OCI-LY7 (cell line): ENCODE data around the gene COL4A2. TPM values are rescaled to one million over a fixed set of nuclear protein-coding genes. Genes with fewer than 3 reads are reported as not detected.

Source experiments
- BruUV-seq: library from RNA; stranded (reverse); fragments of 400-500 nt; replicated peaks from 2 replicates; lab custom pipeline; 2021; lab: Mats Ljungman, UMichigan
- CTCF ChIA-PET: fragments of 300-600 bp; sonication (Branson Sonifier 250); formaldehyde crosslinking; loops from one replicate; lab custom pipeline; 2022; ENCODE audit warnings: antibody characterized with exemption; ENCODE audit not compliant: unreplicated experiment; lab: Charles Lee
- POLR2A ChIA-PET: fragments of 300-600 bp; sonication (Branson Sonifier 250); formaldehyde crosslinking; loops from one replicate; lab custom pipeline; 2022; ENCODE audit warnings: antibody characterized with exemption; lab: Charles Lee
- DNase-seq: peaks from one replicate; pipeline ENCODE4 v3.0.0-alpha.2; 2015; ENCODE audit warnings: low spot score
- H2AFZ ChIP-seq: fragments of 200-600 bp; sonication (generic), shearing (Covaris generic); 2 replicates; pipeline ENCODE4 v1.6.1; 2014; ENCODE audit warnings: mild to moderate bottlenecking, antibody characterized with exemption, low read length, moderate library complexity
- H3K27ac ChIP-seq: fragments of 200-600 bp; sonication (generic); 2 replicates; pipeline ENCODE4 v1.5.1; 2014; ENCODE audit warnings: mixed run types, low read depth, mild to moderate bottlenecking, moderate library complexity, low read length, inconsistent platforms; ENCODE audit not compliant: poor library complexity, severe bottlenecking
- H3K36me3 ChIP-seq: fragments of 200-600 bp; sonication (generic); 2 replicates; pipeline ENCODE4 v1.6.1; 2014; ENCODE audit warnings: mild to moderate bottlenecking, antibody characterized with exemption, low read length, moderate library complexity, mixed read lengths; ENCODE audit not compliant: insufficient read depth
- H3K4me1 ChIP-seq: fragments of 200-600 bp; sonication (generic); 2 replicates; pipeline ENCODE4 v1.5.1; 2014; ENCODE audit warnings: mild to moderate bottlenecking, low read length; ENCODE audit not compliant: insufficient read depth, poor library complexity, severe bottlenecking
- H3K4me2 ChIP-seq: fragments of 200-600 bp; sonication (generic); 2 replicates; pipeline ENCODE4 v1.6.1; 2014; ENCODE audit warnings: mild to moderate bottlenecking, low read length
- H3K4me3 ChIP-seq: fragments of 200-600 bp; sonication (generic); 2 replicates; pipeline ENCODE4 v1.5.1; 2014; ENCODE audit warnings: mild to moderate bottlenecking, low read depth, low read length; ENCODE audit not compliant: poor library complexity, severe bottlenecking
- H3K79me2 ChIP-seq: fragments of 200-600 bp; sonication (generic); 2 replicates; pipeline ENCODE4 v1.6.1; 2016; ENCODE audit warnings: low read depth, mild to moderate bottlenecking, low read length, moderate library complexity, mixed read lengths; ENCODE audit not compliant: insufficient read depth
- H3K9me2 ChIP-seq: fragments of 200-600 bp; sonication (generic); 2 replicates; pipeline ENCODE4 v1.6.1; 2016; ENCODE audit warnings: mild to moderate bottlenecking, low read length, mixed read lengths; ENCODE audit not compliant: insufficient read depth
- H3K9me3 ChIP-seq: fragments of 200-600 bp; sonication (generic); 2 replicates; pipeline ENCODE4 v1.6.1; 2014; ENCODE audit warnings: mild to moderate bottlenecking, mixed run types, low read length, mixed read lengths
- H4K20me1 ChIP-seq: fragments of 200-600 bp; sonication (generic); 2 replicates; pipeline ENCODE4 v1.6.1; 2014; ENCODE audit warnings: mild to moderate bottlenecking, antibody characterized with exemption, low read length, moderate library complexity, mixed read lengths; ENCODE audit not compliant: insufficient read depth
- EZH2phosphoT487 ChIP-seq: fragments of 200-600 bp; sonication (generic); IDR thresholded peaks from 2 replicates; pipeline ENCODE4 v1.6.1; 2018; ENCODE audit warnings: low read depth, borderline replicate concordance, mild to moderate bottlenecking, mixed run types, antibody characterized with exemption, low read length, moderate library complexity, mixed read lengths
- intact Hi-C: fragments of 100-400 bp; cut with micrococcal nuclease; formaldehyde crosslinking; loops from one replicate; pipeline ENCODE4 v1.10.0; 2022; ENCODE audit not compliant: unreplicated experiment
- total RNA-seq, 2 experiments: library from RNA; depleted of rRNA in 1 of 2; stranded (reverse); fragments of >200 nt in 1 of 2; shearing (Covaris generic) in 1 of 2; gene quantifications; 2 replicates each; pipeline ENCODE4 v1.2.3, GENCODE V29; 2014 to 2022
- TF ChIP-seq, protein P1 (sequence below): fragments of 200-600 bp; sonication (generic); conservative IDR thresholded peaks from 2 replicates; pipeline ENCODE4 v1.5.1; 2014; ENCODE audit warnings: mild to moderate bottlenecking, antibody characterized with exemption, low read length, moderate library complexity, mixed read lengths

Gene COL4A2
- total RNA-seq, 2 experiments from 2014 or later, result 0.34 TPM; not detected in 1

DNA sequence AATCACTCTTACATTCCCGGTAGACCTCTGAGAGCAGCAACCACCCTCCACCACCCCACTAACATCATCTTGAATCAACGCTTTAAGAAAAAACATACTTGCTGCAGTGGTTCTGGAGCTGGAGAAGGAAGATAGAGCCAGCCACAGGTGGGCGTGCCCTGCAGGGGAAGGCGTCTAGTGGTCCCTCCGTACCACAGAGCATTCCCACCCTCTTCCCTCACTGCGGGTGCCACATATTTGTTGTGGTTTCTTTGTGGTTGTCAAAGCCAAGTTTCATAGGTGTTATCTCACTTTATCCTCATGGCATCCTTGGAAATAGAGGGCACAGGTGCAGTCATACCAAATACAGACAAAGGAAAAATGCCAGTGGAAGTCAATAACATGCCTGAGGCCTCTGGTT lies 22.2 kb downstream of the COL4A2 start:
- no peak for DNase-seq
- TF ChIP-seq, protein P1, sequence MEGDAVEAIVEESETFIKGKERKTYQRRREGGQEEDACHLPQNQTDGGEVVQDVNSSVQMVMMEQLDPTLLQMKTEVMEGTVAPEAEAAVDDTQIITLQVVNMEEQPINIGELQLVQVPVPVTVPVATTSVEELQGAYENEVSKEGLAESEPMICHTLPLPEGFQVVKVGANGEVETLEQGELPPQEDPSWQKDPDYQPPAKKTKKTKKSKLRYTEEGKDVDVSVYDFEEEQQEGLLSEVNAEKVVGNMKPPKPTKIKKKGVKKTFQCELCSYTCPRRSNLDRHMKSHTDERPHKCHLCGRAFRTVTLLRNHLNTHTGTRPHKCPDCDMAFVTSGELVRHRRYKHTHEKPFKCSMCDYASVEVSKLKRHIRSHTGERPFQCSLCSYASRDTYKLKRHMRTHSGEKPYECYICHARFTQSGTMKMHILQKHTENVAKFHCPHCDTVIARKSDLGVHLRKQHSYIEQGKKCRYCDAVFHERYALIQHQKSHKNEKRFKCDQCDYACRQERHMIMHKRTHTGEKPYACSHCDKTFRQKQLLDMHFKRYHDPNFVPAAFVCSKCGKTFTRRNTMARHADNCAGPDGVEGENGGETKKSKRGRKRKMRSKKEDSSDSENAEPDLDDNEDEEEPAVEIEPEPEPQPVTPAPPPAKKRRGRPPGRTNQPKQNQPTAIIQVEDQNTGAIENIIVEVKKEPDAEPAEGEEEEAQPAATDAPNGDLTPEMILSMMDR, result no peak
- no peak for TF ChIP-seq EZH2phosphoT487
- no peaks in the 10 kb centered on the region for H3K4me1 ChIP-seq
- H2AFZ ChIP-seq, result no peak overlapping the region
- no peaks in the 10 kb centered on the region for H3K79me2 ChIP-seq
- BruUV-seq, result no TSS peak
- POLR2A ChIA-PET, result no interaction called here
- H3K4me3 ChIP-seq, result no peak overlapping the region
- no peaks in the 10 kb centered on the region for H3K9me3 ChIP-seq
- CTCF ChIA-PET, result no interaction called here
- H3K4me2 ChIP-seq, result no peak overlapping the region
- H3K27ac ChIP-seq, result no peak overlapping the region
- no peaks in the 10 kb centered on the region for H3K36me3 ChIP-seq
- intact Hi-C loops, result no loop called here
- no peaks in the 10 kb centered on the region for H3K9me2 ChIP-seq
- no peaks in the 10 kb centered on the region for H4K20me1 ChIP-seq

GRCh38 chr13:110329798-110330461 lies 22.8 kb downstream of the COL4A2 start:
- Histone ChIP-seq H3K36me3 (no peaks in the 10 kb centered on the region), H3K9me2 (no peaks in the 10 kb centered on the region), H3K27ac (no peak overlapping the region), H2AFZ (no peak overlapping the region), H3K9me3 (no peaks in the 10 kb centered on the region), H3K79me2 (no peaks in the 10 kb centered on the region), H3K4me1 (no peaks in the 10 kb centered on the region), H4K20me1 (no peaks in the 10 kb centered on the region), H3K4me3 (no peak overlapping the region), H3K4me2 (no peak overlapping the region)
- intact Hi-C loops, result no loop called here
- ChIA-PET POLR2A (no interaction called here), CTCF (no interaction called here)
- no TSS peak for BruUV-seq
- no peak for DNase-seq
- TF ChIP-seq, protein P1, result no peak
- no peak for TF ChIP-seq EZH2phosphoT487

GRCh38 chr13:110330491-110331011 lies 23.5 kb downstream of the COL4A2 start:
- ChIA-PET CTCF (no interaction called here), POLR2A (no interaction called here)
- Histone ChIP-seq H3K4me1 (no peaks in the 10 kb centered on the region), H3K27ac (no peak overlapping the region), H3K36me3 (no peaks in the 10 kb centered on the region), H3K79me2 (no peaks in the 10 kb centered on the region), H3K9me3 (no peaks in the 10 kb centered on the region), H4K20me1 (no peaks in the 10 kb centered on the region), H2AFZ (no peak overlapping the region), H3K4me3 (no peak overlapping the region), H3K4me2 (no peak overlapping the region), H3K9me2 (no peaks in the 10 kb centered on the region)
- no peak for TF ChIP-seq EZH2phosphoT487
- TF ChIP-seq, protein P1, result no peak
- no peak for DNase-seq
- intact Hi-C loops, result no loop called here
- no TSS peak for BruUV-seq
